Neural cell (in vitro differentiated cells): ENCODE data around the gene TBCEL.

Source experiments
- EP300 ChIP-seq: fragments of 450-650 bp; conservative IDR thresholded peaks from 2 replicates; pipeline ENCODE4 v1.6.1; 2014; ENCODE audit warnings: antibody characterized with exemption, mild to moderate bottlenecking, moderate library complexity; ENCODE audit not compliant: poor library complexity, severe bottlenecking
- POLR2AphosphoS5 ChIP-seq: IDR thresholded peaks from 2 replicates; pipeline ENCODE4 v1.6.1; 2012
- RAD21 ChIP-seq: fragments of 450-650 bp; conservative IDR thresholded peaks from 2 replicates; pipeline ENCODE4 v1.6.1; 2014; ENCODE audit warnings: antibody characterized with exemption, mild to moderate bottlenecking, moderate library complexity
- TF ChIP-seq, protein P1 (sequence below): fragments of 450-650 bp; IDR thresholded peaks from 2 replicates; pipeline ENCODE4 v1.5.1; 2014; ENCODE audit warnings: antibody characterized with exemption, mild to moderate bottlenecking, moderate library complexity; ENCODE audit not compliant: poor library complexity, severe bottlenecking

DNA sequence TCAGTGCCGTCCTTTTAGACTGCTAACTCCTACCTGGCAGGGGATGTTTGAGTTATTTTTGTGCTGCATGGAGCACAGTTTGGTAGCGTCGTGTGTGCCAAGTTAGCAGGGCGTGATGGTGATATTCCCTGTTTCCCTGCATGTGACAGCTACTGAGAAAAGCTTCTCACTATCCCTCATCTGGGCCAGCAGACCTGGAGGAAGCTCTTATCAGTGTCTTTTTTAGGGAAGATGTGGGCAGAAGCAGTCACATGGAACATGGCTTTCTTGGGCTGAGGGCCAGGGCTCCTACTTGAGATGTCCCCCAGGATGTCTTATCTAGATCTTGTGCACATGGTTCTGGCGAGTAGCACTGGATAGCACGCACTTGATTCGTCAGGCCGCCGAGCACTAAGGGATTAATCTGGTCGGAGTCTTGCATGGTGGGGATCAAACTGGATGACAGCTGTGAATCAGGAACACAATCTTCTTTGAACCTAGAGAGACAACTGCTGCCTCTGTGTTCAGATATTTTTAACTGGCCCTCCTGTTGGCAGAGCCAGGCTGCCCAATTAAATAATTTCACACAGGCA is 110.9 kb downstream of the TBCEL start:
- TF ChIP-seq, protein P1, sequence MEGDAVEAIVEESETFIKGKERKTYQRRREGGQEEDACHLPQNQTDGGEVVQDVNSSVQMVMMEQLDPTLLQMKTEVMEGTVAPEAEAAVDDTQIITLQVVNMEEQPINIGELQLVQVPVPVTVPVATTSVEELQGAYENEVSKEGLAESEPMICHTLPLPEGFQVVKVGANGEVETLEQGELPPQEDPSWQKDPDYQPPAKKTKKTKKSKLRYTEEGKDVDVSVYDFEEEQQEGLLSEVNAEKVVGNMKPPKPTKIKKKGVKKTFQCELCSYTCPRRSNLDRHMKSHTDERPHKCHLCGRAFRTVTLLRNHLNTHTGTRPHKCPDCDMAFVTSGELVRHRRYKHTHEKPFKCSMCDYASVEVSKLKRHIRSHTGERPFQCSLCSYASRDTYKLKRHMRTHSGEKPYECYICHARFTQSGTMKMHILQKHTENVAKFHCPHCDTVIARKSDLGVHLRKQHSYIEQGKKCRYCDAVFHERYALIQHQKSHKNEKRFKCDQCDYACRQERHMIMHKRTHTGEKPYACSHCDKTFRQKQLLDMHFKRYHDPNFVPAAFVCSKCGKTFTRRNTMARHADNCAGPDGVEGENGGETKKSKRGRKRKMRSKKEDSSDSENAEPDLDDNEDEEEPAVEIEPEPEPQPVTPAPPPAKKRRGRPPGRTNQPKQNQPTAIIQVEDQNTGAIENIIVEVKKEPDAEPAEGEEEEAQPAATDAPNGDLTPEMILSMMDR: no peak
- TF ChIP-seq RAD21 (no peak), POLR2AphosphoS5 (no peak), EP300 (no peak)
